Uterus (tissue), 2 donors: ENCODE results near the gene TMEM222.

Experiments used
- CTCF ChIP-seq, 4 experiments: fragments of 200-600 bp in 2 of 4; fragments of 450-650 bp in 2 of 4; sonication (generic) in 2 of 4; IDR thresholded peaks; one replicate each; pipeline ENCODE4 v1.5.1; 2016 to 2019; ENCODE audit warnings: antibody characterized with exemption in 4 of 4, mild to moderate bottlenecking in 2 of 4, moderate library complexity in 1 of 4
- POLR2A ChIP-seq, 2 donors: fragments of 450-650 bp; IDR thresholded peaks; one replicate each; pipeline ENCODE4 v1.6.1; 2016; ENCODE audit warnings: antibody characterized with exemption in 2 of 2, mild to moderate bottlenecking in 1 of 2, moderate library complexity in 1 of 2

- TF ChIP-seq POLR2A (IDR thresholded peaks at IDR 0.05), result no peak
- no peak for TF ChIP-seq CTCF (IDR thresholded peaks at IDR 0.05)
Observed at GRCh38 chr1:27290581-27290980, 31.4 kb upstream of the TMEM222 start.
